Measurements from ENCODE around the gene LAPTM4A. TPM values are rescaled to one million over a fixed set of nuclear protein-coding genes. Genes with fewer than 3 reads are reported as not detected.

LAPTM4A gene
- total and polyA plus RNA-seq, 10 of the 15 experiments (the other 5 are each of a cell fraction or from before 2014, with no cell fraction given): 17.8 to 107 (median 45.8) TPM

DNA sequence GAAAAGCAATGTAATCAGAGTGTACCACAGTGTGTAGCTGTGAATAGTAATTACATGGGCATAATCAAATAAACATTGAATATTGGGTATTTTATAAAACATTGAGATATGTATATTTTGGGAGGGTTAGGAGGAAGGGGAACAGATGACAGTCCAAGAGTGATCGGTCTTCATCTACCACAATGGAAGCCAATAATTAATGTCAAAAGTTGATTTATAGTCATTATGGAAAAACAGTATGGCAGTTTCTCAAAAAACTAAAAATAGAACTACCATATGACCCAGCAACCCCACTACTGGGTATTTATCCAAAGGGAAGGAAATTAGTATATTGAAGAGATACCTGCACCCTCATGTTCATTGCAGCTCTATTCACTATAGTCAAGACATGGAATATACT is 5.8 kb upstream of the LAPTM4A start (continued):
- TF ChIP-seq TCF7 (IDR thresholded peaks at IDR 0.05; ENCODE audit: borderline replicate concordance) (no peak), NR2C1 (IDR thresholded peaks at IDR 0.05) (no peak), SREBF1 (IDR thresholded peaks at IDR 0.05; ENCODE audit: low read length) (no peak), ZZZ3 (IDR thresholded peaks at IDR 0.05; ENCODE audit: control insufficient read depth, insufficient read length, low read depth) (no peak)

DNA sequence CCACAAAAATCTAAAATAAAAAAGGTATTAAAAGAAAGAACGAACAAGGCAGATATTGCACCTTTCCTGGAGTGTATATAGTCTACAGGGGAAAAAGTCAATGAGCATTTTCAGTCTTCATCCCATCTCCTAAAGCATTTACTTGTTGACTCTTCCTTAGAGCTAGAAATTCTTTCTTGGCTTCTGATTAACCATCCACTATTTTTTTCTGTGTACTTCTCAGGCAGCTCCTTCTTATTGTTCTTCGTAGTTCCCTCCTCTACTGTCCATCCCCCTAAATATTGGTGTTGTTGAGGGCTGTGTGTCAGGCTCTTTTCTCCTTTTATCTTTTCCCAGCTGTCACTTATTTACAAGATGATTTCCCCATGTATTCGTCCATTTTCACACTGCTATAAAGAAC is 3.5 kb upstream of the LAPTM4A start:
- no peak for DNase-seq (ENCODE audit: low read depth, low spot score)
- Histone ChIP-seq H2AFZ (ENCODE audit: control insufficient read depth, low read depth, low read length) (no peak overlapping the region), H3K4me1 (ENCODE audit: control insufficient read depth, insufficient read depth, low read length) (0 out of 2 replicates have a peak, but pooled peaks cover 4% of the 10 kb centered on the region), H3K9ac (ENCODE audit: control insufficient read depth, insufficient read depth, low read length) (no peak overlapping the region), H3K79me2 (ENCODE audit: control insufficient read depth, insufficient read depth, low read length) (peaks cover 15% of the 10 kb centered on the region), H3K27ac (ENCODE audit: control insufficient read depth, insufficient read depth) (no peak overlapping the region), H3K36me3 (ENCODE audit: control insufficient read depth in 2 of 2, insufficient read depth in 2 of 2, low read length in 1 of 2) (no peaks in the 10 kb centered on the region), H3K4me2 (ENCODE audit: control insufficient read depth, insufficient read depth) (no peak overlapping the region), H3K27me3 (replicated peaks in 1 of 2; ENCODE audit: control insufficient read depth in 2 of 2, insufficient read depth in 2 of 2, low read length in 1 of 2) (no peaks in the 10 kb centered on the region; a peak in 1 of 4 replicates), H3K9me3 (replicated peaks; ENCODE audit: control insufficient read depth, insufficient read depth, low read length) (no peaks in the 10 kb centered on the region), H4K20me1 (ENCODE audit: control insufficient read depth, insufficient read depth) (no peaks in the 10 kb centered on the region), H3K4me3 (no peak overlapping the region)
- ChIA-PET POLR2A (interaction anchor here (0.6 kb wide), 1 partner anchor 577 kb away, joined by 3 read pairs; no protein-coding TSS in a partner anchor), CTCF (interaction anchor here (1.1 kb wide), 1 partner anchor 10 kb away, joined by 4 read pairs; no protein-coding TSS in a partner anchor), RAD21 (ENCODE audit: unreplicated experiment) (no interaction called here), SMC1A (ENCODE audit: uncharacterized antibody, unreplicated experiment) (interaction anchor here (1.6 kb wide), 1 partner anchor 311 kb away, joined by 3 read pairs; no protein-coding TSS in a partner anchor)
- ATAC-seq: no peak
- TF ChIP-seq NRF1 (conservative IDR thresholded peaks at IDR 0.05; ENCODE audit: low read depth, low read length) (no peak), CREM (IDR thresholded peaks at IDR 0.05; ENCODE audit: low read depth) (no peak), BRCA1 (IDR thresholded peaks at IDR 0.05; ENCODE audit: low read depth, low read length) (no peak), SMAD5 (IDR thresholded peaks at IDR 0.05; ENCODE audit: low read depth) (no peak), RBBP5 (conservative IDR thresholded peaks at IDR 0.05) (no peak), ZBTB33 (IDR thresholded peaks at IDR 0.05) (no peak), RAD21 (IDR thresholded peaks at IDR 0.05; ENCODE audit: insufficient read depth, low read depth, low read length) (no peak), SREBF1 (IDR thresholded peaks at IDR 0.05; ENCODE audit: low read length) (no peak), PML (IDR thresholded peaks at IDR 0.05; ENCODE audit: low read length) (no peak), CHD2 (IDR thresholded peaks at IDR 0.05; ENCODE audit: borderline replicate concordance, low read depth, low read length) (no peak), CEBPZ (IDR thresholded peaks at IDR 0.05; ENCODE audit: low read depth, low read length) (no peak), EGR1 (IDR thresholded peaks at IDR 0.05; ENCODE audit: borderline replicate concordance in 1 of 2, low read depth in 2 of 2, low read length in 2 of 2) (no peak), POLR2AphosphoS2 (IDR thresholded peaks at IDR 0.05; ENCODE audit: low read depth, low read length) (no peak), BHLHE40 (IDR thresholded peaks at IDR 0.05; ENCODE audit: borderline replicate concordance in 1 of 2, low read depth in 2 of 2, low read length in 1 of 2) (no peak)
- intact Hi-C loops (cut with micrococcal nuclease; ENCODE audit: unreplicated experiment) (loop anchor here (5.0 kb wide), 1 partner anchor 153 kb away; the partner anchor contains the start of gene TTC32), in situ Hi-C loops (cut with MboI) (no loop called here)
- no peak for FAIRE-seq
- WGBS (ENCODE audit: insufficient coverage, insufficient replicate concordance, low lambda C conversion rate, missing lambda C conversion rate): 55% methylated on average over 3 of the region's 3 CpGs
- no TSS peak for BruUV-seq (replicated peaks)
